NCI-H2081 (cell line): ENCODE data around the gene ACIN1.
A peak's percentile ranks its signal among the peaks of the same experiment; 100 is the strongest.
"Not testable (repeated sequence)": the region's sequence is repeated elsewhere in the genome, so short reads cannot be mapped to it uniquely, and the experiment has no call there.

Source experiments
- DNase-seq, 2 experiments: peaks; one replicate each; lab custom pipeline; 2025; lab: John Stamatoyannopoulos, UW

ACIN1 gene

GRCh38 chr14:23015618-23016017, 79.3 kb downstream of the ACIN1 start:
- no peak for DNase-seq

GRCh38 chr14:23013749-23014054, 81.2 kb downstream of the ACIN1 start:
- not testable (repeated sequence) for DNase-seq

DNA sequence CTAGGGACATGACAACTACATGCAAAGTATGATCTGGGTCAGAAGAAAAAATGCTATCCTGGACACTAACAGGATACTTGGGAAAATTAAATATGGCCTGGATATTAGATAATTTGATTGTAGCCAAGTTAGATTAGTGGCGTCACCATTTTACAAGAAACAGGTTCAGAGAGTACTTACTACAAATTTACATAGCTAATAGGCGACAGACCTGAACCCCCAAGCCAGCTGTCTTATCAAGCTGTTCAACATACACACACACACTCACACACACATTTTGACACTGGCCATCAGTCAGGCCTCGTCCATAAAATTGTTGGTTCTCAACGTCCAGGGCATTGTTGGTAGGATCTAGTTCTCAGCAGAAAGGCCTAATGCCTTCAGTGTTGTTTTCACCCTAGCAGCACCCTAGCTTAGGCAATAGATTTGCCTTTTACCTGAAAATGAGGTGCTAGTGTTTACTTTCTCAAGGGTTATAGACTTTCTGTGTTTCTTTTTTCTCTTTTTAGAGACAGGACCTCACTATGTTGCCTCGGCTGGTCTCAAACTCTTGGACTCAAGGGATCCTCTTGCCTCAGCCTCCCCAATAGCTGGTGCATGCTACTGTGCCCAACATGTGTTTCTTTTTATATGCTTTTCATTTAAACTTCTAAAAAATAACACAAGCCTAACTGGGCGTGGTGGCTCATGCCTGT, 81.7 kb downstream of the ACIN1 start:
- DNase-seq, result no peak

GRCh38 chr14:23009939-23010726, 84.8 kb downstream of the ACIN1 start, which contains the start of gene C14orf93:
Gene C14orf93, minus strand, starts transcription at chr14:23010143. Its CDS starts 11,120 bp downstream, at chr14:22999023.
- DNase-seq, result peak; percentile 61 to 79

- peak in 1 of 2 experiments; percentile 42 for DNase-seq
These were observed 85.4 kb downstream of the ACIN1 start for GRCh38 chr14:23009483-23009938.

GRCh38 chr14:23008831-23009230, 86.1 kb downstream of the ACIN1 start:
- DNase-seq, result peak; percentile 37 to 73
